Activated CD4-positive, CD25-positive, alpha-beta regulatory T cell treated with anti-CD3 and anti-CD28 coated beads, Interleukin-2, amount 50 U/mL, for 16 hours (primary cell): ENCODE data around the gene TTC23.
"Not testable (repeated sequence)": the region's sequence is repeated elsewhere in the genome, so short reads cannot be mapped to it uniquely, and the experiment has no call there.

ENCODE experiments used
- DNase-seq: peaks from one replicate; pipeline ENCODE4 v3.0.0-alpha.2; 2020; ENCODE audit warnings: low read depth, low spot score

TTC23 gene

DNA sequence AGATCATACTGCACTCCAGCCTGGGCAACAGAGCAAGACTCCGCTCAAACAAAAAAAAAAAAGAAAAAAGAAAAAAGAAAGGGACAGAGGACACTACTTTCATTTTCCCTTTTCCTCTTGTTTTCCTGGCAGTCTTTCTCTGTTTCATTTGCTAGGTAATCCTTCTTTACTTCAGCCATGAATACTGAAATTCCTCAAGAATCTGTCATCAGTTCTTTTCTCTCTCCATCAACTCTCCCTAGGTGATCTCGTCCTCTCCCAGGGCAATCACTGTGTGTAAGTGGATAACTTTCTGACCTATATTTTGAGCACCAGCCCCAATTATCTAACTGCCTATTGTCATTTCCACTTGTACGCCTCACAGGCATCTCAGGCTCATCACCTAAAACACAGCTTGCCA is 51.5 kb downstream of the TTC23 start:
- no peak for DNase-seq

DNA sequence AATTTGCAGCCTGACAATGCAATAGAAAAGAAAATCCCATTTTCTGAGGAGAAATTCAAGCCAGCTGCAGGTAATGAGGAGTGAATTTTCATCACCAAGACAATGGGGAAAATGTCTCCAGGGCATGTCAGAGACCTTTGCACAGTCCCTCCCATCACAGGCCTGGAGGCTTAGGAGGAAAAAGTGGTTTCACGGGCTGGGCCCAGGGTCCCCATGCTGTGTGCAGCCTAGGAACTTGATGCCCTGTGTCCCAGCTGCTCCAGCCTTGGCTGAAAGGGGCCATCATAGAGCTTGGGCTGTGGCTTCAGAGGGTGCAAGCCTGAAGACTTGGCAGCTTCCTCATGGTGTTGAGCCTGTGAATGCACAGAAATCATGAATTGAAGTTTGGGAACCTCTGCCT is 57.2 kb downstream of the TTC23 start:
- not testable (repeated sequence) for DNase-seq

- no peak for DNase-seq
Measured at GRCh38 chr15:99187936-99188335, 61.4 kb downstream of the TTC23 start.

GRCh38 chr15:99185414-99186130 is 63.8 kb downstream of the TTC23 start:
- DNase-seq: no peak

- DNase-seq: no peak
Measured at GRCh38 chr15:99182791-99183190, 66.6 kb downstream of the TTC23 start.

DNA sequence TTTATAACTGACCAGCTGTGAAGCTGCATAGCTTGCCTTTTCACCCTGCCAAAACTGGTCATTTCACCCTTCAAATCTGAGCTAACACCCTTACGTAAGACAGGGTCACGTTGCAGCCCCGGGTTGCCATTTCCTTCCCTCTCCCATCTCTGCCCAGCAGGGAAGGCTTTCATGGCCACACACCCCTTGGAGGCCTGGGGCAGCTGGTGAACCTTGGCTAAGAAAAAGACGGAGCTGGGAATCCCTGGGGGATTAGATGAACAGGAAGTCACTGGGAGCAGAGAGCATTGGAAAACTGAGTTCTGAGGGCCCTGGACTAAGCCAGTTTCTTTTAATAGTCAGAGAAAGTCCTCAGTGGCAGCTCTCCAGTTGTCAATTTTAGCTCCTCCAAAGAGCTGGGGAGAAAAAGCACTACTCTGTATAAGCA is 67.8 kb downstream of the TTC23 start:
- DNase-seq: no peak

GRCh38 chr15:99180964-99181306 is 68.4 kb downstream of the TTC23 start:
- DNase-seq: no peak

- no peak for DNase-seq
Measured at GRCh38 chr15:99180086-99180963, 69.1 kb downstream of the TTC23 start.

DNA sequence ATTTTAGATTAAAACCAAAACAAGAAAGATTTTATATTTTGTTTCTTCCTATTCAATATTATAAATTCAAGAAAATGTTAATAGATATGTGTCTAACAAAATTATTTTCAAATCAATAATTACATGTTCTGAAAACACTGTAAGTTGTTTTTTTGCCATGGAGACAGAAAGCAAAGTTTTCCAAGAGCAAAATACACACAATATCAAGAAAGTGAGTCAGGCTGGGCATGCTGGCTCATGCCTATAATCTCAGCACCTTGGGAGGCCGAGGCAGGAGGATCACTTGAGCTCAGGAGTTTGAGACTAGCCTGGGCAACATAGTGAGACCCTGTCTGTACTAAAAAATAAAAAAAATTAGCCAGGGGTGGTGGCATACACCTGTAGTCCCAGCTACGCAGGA is 71.7 kb downstream of the TTC23 start:
- DNase-seq: no peak

DNA sequence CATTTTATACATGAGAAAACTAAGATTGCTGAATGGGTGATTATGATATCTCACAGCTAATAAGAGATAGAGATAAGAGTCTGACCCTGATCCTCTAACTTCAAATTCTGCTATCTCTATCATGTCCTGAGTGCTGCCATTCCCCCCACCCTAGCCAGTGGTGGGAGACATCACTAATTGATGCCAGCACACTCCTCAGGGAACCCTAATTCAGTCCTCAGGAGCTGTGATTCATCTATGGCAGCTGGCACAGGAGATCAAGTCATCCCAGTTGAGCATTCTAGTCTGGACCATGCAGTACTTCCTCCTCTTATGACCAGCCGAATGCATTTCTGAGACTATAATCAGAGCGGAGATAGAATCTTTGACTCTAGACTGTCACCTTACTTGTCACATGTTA is 72.6 kb downstream of the TTC23 start:
- DNase-seq: no peak

DNA sequence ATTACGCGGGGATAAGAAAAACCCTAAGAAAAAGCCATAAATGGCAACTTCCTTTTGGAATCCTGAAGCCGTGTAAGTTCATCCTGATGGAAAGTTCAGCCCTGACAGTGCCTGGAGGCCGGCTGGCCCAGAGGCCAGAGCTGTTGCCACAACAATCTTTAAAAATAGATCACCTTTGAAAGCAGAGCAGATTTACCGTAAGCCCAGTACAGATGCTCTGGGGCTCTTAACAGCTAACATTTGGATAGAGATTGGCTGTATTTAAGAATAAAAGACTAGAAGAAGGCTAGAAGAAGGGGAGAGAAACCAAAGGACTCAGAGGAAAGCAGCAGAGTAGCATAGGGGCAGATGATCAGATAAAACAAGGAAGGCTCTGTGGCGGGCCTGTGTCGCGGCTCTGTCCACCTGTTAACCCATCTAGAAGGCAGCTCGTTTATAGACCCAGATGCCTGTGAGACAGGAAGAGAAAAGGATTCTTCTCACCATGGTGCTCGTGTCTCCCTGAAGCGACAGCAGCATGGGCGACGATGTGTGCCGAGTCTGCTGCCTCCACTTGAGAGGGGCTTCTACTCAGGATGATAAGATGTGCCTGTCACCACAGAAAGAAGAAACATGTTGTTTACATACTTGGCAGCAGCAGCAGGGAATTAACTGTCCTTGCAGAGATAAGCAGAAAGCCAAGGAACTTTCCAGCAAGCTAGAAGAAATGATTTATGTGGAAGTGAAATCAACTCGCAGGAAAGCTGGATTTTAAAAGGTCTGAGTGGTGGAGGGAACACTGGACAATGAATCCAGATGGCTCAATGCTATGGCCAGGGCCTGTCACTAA is 74.6 kb downstream of the TTC23 start:
- DNase-seq: no peak

GRCh38 chr15:99172989-99173388 is 76.4 kb downstream of the TTC23 start:
- no peak for DNase-seq

- DNase-seq: no peak
Measured at GRCh38 chr15:99172171-99172570, 77.2 kb downstream of the TTC23 start.

GRCh38 chr15:99170476-99171065 is 78.8 kb downstream of the TTC23 start:
- DNase-seq: no peak

DNA sequence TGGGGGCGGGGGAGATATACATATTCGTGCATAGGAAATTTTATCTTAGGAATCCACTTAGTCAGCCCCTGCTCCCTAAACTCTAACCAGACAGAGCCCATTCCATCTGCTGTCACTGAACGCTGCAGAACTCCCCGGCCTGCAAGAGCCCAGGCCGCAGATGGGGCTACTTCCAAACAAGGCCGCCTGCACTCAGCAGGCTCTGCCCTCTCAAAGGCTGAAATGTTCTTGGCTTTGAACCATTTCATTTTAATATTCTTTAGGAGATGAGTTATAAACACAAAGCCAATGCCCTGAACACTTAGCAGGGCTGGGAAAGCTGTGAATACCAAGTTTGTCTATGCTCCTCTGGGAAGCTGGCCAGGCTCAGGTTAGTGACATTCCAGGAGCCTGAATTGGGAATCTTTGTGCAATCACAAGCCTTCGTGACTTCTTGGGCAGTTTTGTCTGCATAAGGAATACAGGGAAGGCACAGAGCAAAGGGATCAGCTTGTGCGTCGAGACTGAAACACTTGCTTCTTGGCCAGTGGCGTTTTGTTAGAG is 79.5 kb downstream of the TTC23 start:
- DNase-seq: no peak

DNA sequence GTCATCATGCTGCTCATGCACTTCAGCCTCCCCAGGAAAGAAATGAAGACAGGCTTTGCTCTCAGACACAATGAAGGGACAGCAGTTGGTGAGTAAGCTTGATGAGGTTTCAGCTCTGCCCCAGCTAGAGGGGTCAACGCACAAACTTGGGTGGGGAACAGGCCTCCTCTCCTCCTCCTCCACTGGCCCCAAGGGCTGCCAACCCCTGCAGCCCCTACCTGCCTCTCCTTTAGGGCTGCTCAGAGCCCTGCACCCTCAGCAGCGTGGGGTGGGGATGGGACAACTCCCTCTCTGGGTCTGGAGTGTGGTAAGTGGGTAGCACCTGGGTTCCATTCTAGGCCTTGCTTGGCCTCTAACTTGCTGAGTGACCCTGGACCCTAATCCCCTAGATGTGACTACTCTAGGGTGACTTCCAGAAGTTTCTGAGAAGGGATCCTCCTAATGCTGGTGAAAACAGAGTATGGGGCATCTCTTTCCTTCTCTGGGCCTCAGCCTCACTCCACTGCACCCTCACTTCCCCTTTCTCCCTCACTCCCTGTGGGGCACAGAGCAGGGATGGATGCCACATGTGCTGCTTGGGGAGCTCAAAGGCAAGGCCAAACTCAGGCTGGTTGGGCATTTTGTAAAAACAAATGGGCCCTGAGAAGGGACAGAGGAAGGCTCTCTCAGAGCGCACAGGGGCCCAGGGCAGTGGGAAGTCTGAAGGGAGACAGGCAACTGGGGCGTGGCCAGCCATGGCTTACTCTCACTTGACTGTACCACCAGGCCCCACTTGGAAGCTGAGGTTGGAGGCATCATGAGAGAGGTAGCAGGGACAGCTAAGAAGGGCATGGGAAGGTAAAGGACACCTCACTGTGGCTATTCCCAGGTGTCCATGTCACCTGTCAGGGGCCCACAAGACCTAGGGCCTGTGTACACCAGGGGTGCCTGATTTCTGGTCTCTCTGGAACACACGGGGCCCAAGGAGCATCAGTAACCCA is 80.5 kb downstream of the TTC23 start:
- DNase-seq: no peak

DNA sequence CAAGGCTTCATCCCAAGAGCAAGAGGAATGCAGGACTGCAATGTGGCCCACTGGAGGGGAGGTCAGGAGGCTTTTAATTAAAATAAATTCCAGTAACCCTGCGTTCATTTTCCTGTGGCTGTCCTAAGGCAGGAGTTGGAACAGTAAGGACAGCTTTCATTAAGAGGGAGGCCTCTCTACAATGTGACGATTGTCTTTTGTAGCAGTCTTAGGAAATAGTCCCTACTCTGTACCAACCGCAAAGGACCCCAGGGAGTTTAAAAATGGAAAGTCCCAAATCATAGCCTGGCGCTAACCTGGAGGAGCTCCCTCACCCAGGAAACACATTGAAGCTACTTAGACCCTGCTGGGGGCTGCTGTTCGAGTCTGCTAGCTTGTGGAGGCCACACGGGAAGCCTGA is 81.7 kb downstream of the TTC23 start:
- DNase-seq: no peak

DNA sequence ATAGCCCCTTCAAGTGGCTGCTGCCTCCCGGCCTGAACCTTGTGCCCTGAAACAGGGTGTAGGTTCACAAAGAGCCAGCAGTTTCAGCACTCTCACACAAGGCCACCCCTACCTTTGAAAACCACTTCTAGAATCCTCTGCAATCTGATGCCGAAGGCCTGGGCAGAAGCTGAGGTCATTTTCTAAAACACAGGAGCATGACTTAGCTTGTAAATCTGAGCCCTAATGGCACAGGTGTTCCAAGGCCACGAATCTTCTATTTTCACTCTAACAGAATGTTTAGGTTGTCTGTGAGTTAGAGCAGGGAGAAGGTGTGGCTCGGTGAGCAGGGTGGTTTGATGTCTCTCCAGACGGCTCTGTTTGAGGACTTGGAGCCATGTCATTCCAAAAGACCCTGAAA is 82.2 kb downstream of the TTC23 start:
- no peak for DNase-seq

- no peak for DNase-seq
Measured at GRCh38 chr15:99165956-99166689, 83.3 kb downstream of the TTC23 start.
